Measurements from ENCODE around the gene PARD3. TPM values are rescaled to one million over a fixed set of nuclear protein-coding genes. Genes with fewer than 3 reads are reported as not detected.
A peak's percentile ranks its signal among the peaks of the same experiment; 100 is the strongest.

Gene PARD3
- total RNA-seq, 2 experiments from 2014 or later: 0.53 to 0.71 TPM

GRCh38 chr10:34638406-34639054, 176.6 kb downstream of the PARD3 start:
- Histone ChIP-seq H3K4me3 (ENCODE audit: low read length) (no peak overlapping the region), H3K4me1 (ENCODE audit: insufficient read depth, low read length) (peaks cover 6% of the 10 kb centered on the region), H3K27ac (ENCODE audit: low read depth in 1 of 2, low read length in 2 of 2) (no peak overlapping the region), H3K27me3 (ENCODE audit: control insufficient read depth in 1 of 2, insufficient read depth in 2 of 2, low read length in 2 of 2) (no peaks in the 10 kb centered on the region), H3K36me3 (ENCODE audit: insufficient read depth, low read length) (no peaks in the 10 kb centered on the region), H3K9me3 (ENCODE audit: control insufficient read depth in 1 of 2, insufficient read depth in 1 of 2, low read length in 2 of 2) (no peaks in the 10 kb centered on the region)
- peak; percentile 98 for TF ChIP-seq CTCF (IDR thresholded peaks at IDR 0.05)
- peak; percentile 43 to 77 (median 57) for DNase-seq
- ATAC-seq (ENCODE audit: poor library complexity): peak; percentile 48
- intact Hi-C loops (cut with DNase I, micrococcal nuclease): loop anchor here in 1 of 2 experiments (2.0 to 5.0 kb wide), 3 partner anchors 1306 to 1846 kb away; partner anchors contain the start of gene NRP1
- Mint-ChIP-seq H3K27ac (no peak overlapping the region), H3K4me1 (ENCODE audit: low read depth) (peaks cover 13% of the 10 kb centered on the region), H3K9me3 (no peaks in the 10 kb centered on the region), H3K27me3 (no peaks in the 10 kb centered on the region), H3K36me3 (ENCODE audit: low read depth) (no peaks in the 10 kb centered on the region), H3K4me3 (no peak overlapping the region)
- POLR2A ChIA-PET: no interaction called here
- CTCF ChIA-PET: interaction anchor here (0.6 to 2.2 kb wide), 9 partner anchors 8 to 1446 kb away, joined by 3 to 8 read pairs (median 3); no protein-coding TSS in a partner anchor

GRCh38 chr10:34637418-34637911, 177.6 kb downstream of the PARD3 start:
- peaks cover 13% of the 10 kb centered on the region for H3K4me1 Mint-ChIP-seq (ENCODE audit: low read depth)
- no peaks in the 10 kb centered on the region for H3K9me3 ChIP-seq (ENCODE audit: control insufficient read depth in 1 of 2, insufficient read depth in 1 of 2, low read length in 2 of 2)
- no peak overlapping the region for H3K4me3 Mint-ChIP-seq
- H3K27ac Mint-ChIP-seq: no peak overlapping the region
- no peaks in the 10 kb centered on the region for H3K36me3 ChIP-seq (ENCODE audit: insufficient read depth, low read length)
- H3K36me3 Mint-ChIP-seq (ENCODE audit: low read depth): no peaks in the 10 kb centered on the region
- H3K9me3 Mint-ChIP-seq: no peaks in the 10 kb centered on the region
- H3K27ac ChIP-seq (ENCODE audit: low read depth in 1 of 2, low read length in 2 of 2): no peak overlapping the region
- no peaks in the 10 kb centered on the region for H3K27me3 Mint-ChIP-seq
- H3K27me3 ChIP-seq (ENCODE audit: control insufficient read depth in 1 of 2, insufficient read depth in 2 of 2, low read length in 2 of 2): no peaks in the 10 kb centered on the region
- no peak overlapping the region for H3K4me3 ChIP-seq (ENCODE audit: low read length)
- peak; percentile 77 for ATAC-seq (ENCODE audit: poor library complexity)
- peaks cover 6% of the 10 kb centered on the region for H3K4me1 ChIP-seq (ENCODE audit: insufficient read depth, low read length)
- ChIA-PET POLR2A (no interaction called here), CTCF (interaction anchor here (1.3 to 2.2 kb wide), 2 partner anchors 9 to 1305 kb away, joined by 5 to 8 read pairs; no protein-coding TSS in a partner anchor)
- intact Hi-C loops (cut with DNase I, micrococcal nuclease): loop anchor here (1.0 to 5.0 kb wide), 5 partner anchors 1305 to 1845 kb away; partner anchors contain the start of gene NRP1 (in 1 of the 2)
- peak; percentile 36 to 74 (median 52) for DNase-seq
- peak; percentile 94 for TF ChIP-seq CTCF (IDR thresholded peaks at IDR 0.05)

GRCh38 chr10:34635111-34635510, 180.0 kb downstream of the PARD3 start:
- Mint-ChIP-seq H3K27ac (no peak overlapping the region), H3K9me3 (no peaks in the 10 kb centered on the region), H3K4me1 (ENCODE audit: low read depth) (peaks cover 13% of the 10 kb centered on the region), H3K36me3 (ENCODE audit: low read depth) (no peaks in the 10 kb centered on the region), H3K4me3 (no peak overlapping the region), H3K27me3 (no peaks in the 10 kb centered on the region)
- no peak for TF ChIP-seq CTCF (IDR thresholded peaks at IDR 0.05)
- Histone ChIP-seq H3K4me1 (ENCODE audit: insufficient read depth, low read length) (peaks cover 6% of the 10 kb centered on the region), H3K36me3 (ENCODE audit: insufficient read depth, low read length) (no peaks in the 10 kb centered on the region), H3K27ac (ENCODE audit: low read depth in 1 of 2, low read length in 2 of 2) (no peak overlapping the region), H3K9me3 (ENCODE audit: control insufficient read depth in 1 of 2, insufficient read depth in 1 of 2, low read length in 2 of 2) (no peaks in the 10 kb centered on the region), H3K27me3 (ENCODE audit: control insufficient read depth in 1 of 2, insufficient read depth in 2 of 2, low read length in 2 of 2) (no peaks in the 10 kb centered on the region), H3K4me3 (ENCODE audit: low read length) (no peak overlapping the region)
- ChIA-PET CTCF (no interaction called here), POLR2A (no interaction called here)
- intact Hi-C loops (cut with DNase I, micrococcal nuclease): loop anchor here in 1 of 2 experiments (5.0 kb wide), 2 partner anchors 1303 to 1843 kb away; partner anchors contain the start of gene NRP1
- ATAC-seq (ENCODE audit: poor library complexity) (no peak), DNase-seq (no peak)
